HG03565 (cell line): ENCODE data around the gene KDM4E.
"Not testable (repeated sequence)": the region's sequence is repeated elsewhere in the genome, so short reads cannot be mapped to it uniquely, and the experiment has no call there.

Source experiments
- ATAC-seq: cut with Tn5 transposase; IDR thresholded peaks from one replicate; pipeline ENCODE4 v1.9.1; 2021; ENCODE audit warnings: mild to moderate bottlenecking, moderate library complexity; ENCODE audit not compliant: unreplicated experiment

Gene KDM4E

DNA sequence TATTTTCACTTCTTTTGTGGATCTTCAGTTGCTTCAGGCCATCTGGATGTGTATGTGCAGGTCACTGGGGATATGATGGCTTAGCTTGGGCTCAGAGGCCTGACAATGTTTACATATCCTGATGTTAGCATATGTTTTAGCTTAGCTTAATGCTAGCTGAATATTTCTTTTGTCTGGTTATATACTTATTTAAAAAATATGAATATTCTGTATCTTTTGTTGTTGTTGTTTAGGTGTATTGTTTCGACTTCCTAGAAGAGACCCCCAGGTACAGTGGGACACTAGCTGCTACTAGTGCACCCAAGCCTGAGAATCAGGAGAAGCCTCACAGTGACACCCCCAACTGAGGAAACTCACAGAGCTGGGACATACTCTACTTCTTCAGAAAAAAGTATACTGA, at the start of gene KDM4E:
KDM4E (plus strand) TSS at position 301 of the 400 bp plus-strand sequence. CDS start 300 bp downstream, outside the sequence.
- ATAC-seq = no peak

DNA sequence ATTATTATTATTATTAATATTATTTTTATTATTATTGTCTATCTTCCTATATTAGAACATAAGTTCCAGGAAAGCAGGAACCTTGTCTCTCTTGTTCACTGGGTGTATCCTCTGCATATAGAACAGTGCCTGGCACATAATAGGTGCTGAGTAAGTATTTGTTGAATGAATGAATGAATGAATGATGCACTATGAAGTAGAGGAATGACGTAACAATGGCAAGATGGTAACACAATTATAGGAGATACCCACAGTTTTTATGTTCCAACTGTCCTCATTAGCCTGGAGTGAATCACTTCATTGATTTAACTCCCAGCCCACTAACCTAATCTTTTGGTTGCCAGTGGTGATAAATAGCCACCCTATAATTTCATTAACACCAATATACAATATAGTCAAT, 49.5 kb upstream of the KDM4E start:
- no peak for ATAC-seq

DNA sequence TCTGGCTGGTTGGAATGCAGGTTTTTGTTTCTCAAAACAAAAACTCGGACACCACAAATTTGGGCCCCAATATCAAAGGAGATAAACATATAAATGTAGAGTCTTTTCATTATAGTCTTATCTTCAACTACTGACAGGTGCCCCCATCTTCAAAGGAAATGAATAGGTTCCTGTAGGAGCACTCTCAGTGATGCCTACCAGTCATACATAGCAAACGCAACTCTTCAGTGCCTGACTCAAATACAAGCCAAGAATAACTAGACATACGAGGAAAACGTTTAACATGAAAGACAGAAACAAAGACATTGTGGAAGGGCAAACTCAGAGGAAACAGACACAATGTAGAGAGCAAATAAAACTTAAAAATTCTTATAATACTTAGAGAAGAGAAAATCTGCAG, 37.7 kb upstream of the KDM4E start:
- no peak for ATAC-seq

DNA sequence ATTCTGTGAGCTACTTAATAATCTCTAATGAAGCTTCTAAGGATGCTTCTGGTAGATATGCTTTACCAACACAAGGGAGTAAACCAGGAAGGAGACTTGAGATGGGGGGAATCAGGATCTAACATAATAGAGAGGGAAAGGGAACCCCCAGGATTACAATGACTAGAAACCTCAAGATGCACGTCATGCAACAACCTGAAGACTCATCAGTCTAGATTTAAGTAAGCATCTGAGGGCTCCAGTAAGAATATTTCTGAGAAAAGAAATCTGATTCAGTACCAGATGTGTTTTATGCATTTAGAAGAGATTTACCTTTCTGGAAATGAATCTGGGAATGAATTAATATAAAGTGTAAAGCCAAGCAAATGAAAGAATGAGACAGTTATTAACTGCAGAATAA, 36.3 kb upstream of the KDM4E start:
- no peak for ATAC-seq

DNA sequence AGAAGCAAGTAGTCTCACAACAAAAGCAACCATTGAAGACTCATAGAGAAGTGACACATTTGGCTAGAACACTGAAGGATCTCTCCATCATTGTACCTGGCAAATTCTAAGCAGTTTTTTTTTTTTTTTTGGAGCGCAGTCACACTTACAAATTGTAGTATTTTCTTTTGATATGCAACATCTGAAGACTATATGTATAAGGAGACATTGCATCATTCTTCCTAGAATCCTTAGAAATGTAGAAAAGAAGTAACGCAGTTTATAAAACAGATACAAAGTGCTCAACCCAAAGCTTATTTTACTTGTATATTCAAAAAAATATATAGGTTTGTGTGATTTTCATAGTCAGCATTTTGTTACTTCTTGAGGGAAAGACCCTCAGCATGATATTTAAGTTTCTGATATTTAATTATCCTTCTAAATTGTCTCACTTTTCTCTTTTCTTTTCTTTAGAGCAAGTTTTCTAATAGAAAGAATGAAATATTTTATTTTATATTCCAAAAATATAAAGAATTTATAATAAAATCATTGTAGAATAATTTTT, 31.6 kb upstream of the KDM4E start:
- no peak for ATAC-seq

DNA sequence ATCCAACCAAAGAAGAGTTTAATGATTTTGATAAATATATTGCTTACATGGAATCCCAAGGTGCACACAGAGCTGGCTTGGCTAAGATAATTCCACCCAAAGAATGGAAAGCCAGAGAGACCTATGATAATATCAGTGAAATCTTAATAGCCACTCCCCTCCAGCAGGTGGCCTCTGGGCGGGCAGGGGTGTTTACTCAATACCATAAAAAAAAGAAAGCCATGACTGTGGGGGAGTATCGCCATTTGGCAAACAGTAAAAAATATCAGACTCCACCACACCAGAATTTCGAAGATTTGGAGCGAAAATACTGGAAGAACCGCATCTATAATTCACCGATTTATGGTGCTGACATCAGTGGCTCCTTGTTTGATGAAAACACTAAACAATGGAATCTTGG, 27.6 kb upstream of the KDM4E start:
- no peak for ATAC-seq

DNA sequence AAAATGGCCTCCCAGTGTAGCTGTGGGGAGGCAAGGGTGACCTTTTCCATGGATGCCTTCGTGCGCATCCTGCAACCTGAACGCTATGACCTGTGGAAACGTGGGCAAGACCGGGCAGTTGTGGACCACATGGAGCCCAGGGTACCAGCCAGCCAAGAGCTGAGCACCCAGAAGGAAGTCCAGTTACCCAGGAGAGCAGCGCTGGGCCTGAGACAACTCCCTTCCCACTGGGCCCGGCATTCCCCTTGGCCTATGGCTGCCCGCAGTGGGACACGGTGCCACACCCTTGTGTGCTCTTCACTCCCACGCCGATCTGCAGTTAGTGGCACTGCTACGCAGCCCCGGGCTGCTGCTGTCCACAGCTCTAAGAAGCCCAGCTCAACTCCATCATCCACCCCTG, 26.8 kb upstream of the KDM4E start:
- no peak for ATAC-seq

DNA sequence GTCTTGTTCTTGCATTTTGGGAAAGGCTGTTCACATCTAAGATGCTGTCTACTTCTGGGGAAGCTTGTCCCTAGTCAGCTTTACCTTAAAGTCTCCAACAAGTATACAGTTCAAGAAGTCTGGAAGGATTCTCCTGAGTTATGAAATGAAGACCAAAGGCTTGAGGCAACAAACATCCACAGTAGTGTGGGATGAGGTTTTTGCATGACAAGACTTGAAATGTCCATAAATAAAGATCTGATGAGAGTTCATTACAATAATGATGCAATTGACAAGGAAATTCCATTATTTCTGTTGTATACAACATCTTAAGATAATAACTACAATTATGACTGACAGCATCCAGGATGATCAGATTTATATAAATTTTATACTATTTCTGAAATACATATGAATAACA, 21.3 kb upstream of the KDM4E start:
- ATAC-seq = no peak

DNA sequence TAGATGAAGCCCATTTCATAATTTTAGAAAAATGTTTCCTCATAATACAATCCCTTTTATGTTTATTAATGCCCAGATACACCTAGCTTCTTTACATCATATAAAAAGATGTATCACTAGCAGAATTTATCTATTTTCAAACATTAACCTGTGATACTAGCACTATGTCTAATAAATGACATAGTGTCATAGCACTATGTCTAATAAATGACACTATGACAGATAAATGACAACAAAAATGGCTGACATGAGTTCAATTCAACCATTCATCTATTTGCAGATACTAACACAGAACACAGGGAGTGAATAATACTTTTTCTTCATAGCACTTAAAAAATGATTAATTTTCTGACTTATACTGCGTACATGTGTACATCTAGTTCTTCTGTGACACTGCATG, 19.4 kb upstream of the KDM4E start:
- ATAC-seq = no peak

DNA sequence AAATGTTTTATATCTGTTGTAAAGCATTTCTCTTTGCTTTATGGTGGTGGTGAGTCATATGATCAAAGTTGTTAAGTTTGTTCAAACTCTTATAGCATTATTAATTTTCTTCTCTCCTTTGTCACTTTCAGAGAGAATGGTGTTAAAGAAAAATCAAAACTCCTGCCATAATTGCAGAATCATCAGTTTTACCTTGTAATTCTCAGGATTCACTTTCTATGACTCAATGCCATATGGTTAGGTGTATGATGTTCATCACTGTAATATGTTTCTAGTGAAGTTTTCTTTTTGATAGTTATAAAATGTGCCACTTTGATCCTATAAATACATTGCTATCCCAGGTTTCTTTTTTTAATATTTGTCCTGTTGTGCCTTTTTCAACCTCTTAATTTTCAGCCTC, 13.7 kb upstream of the KDM4E start:
- no peak for ATAC-seq

DNA sequence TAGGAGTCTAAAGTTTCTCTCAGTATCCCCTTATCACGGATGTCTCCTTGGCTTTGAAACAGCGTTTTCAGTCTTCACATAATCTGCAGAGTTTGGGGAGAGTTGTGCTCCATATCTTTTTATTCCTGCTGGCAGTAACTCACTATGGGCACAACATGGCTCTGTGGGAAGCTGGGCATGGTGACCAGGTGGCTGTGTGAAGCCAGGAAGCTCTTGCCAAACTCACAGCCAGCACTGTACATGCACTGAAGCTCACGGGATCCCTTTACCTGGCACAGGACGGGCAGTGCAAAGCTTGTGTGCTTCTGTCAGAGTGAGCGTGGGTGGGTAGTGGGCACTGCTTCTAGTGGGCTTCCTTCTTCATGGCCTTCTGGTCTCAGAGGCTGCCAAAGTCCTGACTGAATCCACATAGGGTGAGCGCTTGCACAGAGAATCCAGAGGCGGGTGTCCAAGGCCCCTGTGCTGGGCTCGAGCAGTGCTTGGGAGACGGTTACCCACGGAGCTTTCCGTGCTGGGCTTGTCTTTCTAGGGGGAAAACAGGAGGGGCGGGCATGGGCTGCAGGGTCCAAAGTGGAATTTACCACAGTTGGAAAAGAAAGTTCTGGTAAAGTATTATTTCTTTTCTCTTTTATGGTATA, 10.8 kb upstream of the KDM4E start:
- ATAC-seq = no peak

DNA sequence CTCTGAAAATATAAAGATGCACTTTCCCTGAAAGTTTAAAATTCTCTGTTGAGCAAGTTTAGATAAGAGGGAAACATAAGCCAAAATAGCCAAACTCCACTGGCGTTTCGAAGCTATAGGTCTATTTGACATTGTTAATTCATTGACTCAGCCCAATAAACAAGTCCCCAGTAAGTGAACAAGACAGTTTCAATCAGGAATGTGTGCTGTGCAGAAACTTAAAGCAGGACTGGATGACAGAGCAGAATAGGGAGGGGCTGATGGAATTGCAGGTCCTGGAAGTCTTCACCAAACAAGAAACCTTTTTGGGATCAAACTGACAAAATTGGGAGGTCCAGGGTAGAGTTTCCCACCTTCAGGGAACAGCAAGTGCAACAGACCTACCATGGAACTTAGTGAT, 8.9 kb upstream of the KDM4E start:
- no peak for ATAC-seq

DNA sequence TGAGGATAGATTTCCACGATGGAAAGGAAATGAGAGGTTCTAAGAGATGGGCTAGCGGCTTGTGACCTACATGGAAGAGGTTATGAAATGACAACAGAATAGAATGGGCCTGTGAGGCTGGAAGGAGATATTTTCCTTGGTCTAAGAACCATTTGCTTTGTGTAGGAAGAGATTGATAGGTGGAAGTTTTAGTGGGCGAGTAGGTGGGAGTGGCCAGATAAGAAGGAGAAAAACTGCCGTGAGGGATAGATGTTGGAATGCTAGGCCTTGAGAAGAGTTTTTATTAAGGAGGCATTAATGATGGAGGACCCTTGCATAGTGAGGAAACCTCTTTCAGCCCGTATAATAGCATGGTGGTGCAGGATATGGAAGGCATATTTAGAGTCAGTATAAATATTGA, 3.6 kb upstream of the KDM4E start:
- not testable (repeated sequence) for ATAC-seq

DNA sequence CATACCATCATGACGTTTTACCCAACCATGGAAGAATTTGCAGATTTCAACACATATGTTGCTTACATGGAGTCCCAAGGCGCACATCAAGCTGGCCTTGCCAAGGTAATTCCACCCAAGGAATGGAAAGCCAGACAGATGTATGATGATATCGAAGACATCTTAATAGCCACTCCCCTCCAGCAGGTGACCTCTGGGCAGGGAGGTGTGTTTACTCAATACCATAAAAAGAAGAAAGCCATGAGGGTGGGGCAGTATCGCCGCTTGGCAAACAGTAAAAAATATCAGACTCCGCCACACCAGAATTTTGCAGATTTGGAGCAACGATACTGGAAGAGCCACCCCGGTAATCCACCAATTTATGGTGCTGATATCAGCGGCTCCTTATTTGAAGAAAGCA, 536 bp downstream of the KDM4E start:
- ATAC-seq = not testable (repeated sequence)

DNA sequence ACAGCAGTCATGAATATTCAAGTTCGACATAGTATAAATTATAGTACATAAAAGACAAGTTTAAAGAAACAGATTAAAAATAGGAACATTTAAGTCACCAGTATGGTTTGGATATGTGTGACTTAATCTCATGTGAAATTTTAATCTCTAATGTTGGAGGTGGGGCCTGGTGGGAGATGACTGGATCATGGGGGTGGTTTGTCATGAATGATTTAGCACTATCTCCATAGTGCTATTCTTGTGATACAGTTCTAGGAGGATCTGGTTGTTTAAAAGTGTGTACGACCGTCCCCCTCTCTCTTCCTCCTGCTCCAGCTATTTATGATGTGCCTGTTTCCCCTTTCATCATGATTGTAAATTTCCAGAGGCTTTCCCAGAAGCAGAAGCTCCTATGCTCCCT, 3.3 kb downstream of the KDM4E start:
- no peak for ATAC-seq

DNA sequence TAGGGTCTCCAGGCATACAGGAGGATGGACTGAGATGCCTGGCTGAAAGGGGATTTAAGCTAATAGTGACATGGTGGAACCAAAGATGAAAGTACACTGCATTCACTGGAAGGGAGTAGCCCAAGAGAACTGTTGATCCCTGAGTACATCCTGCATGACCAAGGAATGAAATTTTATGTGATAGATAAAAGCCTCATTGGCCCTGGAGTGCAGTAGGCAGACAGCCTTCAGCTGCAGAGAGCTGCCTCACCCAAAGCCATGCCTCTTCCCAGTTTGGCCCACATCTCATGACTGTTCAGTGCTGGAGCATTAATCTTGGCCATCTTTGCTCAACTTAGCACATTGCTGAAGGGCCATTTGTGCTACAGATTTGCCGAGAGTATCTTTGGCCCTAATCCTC, 8.0 kb downstream of the KDM4E start:
- ATAC-seq = no peak

DNA sequence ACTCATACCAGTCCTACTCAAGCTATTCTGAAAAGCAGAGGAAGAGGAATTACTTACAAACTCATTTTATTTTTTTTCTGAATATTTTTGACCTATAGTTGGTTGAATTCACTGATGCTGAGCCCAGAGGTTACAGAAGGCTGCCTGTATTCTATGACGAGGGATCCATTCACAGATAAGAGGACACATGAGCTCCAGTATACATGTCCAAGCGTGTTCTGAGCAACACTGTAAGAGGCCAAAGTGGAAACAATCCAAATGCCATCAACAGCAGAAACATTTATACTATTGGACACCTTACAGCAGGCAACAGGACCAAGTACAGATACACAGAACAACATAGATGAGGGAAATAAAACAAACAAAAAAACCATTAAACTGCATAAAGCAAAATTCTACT, 10.3 kb downstream of the KDM4E start:
- no peak for ATAC-seq

DNA sequence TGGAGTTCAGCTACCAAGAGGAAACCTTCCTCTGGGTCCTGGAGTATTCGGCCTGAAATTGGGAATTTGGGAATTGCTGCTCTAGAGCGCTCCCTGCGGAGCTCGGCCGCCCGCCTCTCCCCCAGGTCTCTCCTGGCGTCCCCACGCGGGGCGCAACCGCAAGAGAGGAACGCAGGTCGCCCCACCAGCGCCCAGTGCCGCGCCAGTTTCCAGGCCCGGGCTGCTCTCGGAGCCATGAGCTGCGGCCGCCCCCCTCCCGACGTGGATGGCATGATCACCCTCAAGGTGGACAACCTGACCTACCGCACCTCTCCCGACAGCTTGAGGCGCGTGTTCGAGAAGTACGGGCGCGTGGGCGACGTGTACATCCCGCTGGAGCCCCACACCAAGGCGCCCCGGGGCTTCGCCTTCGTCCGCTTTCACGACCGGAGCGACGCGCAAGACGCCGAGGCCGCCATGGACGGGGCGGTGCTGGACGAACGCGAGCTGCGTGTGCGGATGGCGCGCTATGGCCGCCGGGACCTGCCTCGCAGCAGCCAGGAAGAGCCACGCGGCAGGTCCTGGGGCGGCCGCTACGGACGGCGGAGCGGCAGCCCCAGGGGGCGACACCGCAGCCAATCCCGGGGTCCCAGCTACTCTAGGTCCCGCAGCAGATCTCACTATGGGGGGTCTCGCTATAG, 12.4 kb downstream of the KDM4E start:
- ATAC-seq = not testable (repeated sequence)

DNA sequence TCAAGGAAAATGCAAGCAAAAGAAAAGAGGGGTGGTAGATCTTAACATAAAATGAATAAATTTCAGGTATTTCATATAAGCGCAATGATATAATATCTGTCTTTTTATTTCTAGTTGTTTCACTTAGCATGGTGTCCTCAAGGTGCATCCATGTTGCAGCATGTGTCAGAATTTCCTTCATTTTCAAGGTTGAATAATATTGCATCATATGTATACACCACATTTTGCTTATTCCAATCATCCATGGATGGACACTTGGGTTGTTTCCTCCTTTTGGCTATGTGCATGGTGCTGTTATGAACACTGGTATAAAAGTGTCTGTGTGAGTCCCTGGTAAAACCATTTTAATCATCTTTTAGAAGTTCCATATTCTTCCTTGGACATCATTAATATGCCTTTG, 17.2 kb downstream of the KDM4E start:
- no peak for ATAC-seq

DNA sequence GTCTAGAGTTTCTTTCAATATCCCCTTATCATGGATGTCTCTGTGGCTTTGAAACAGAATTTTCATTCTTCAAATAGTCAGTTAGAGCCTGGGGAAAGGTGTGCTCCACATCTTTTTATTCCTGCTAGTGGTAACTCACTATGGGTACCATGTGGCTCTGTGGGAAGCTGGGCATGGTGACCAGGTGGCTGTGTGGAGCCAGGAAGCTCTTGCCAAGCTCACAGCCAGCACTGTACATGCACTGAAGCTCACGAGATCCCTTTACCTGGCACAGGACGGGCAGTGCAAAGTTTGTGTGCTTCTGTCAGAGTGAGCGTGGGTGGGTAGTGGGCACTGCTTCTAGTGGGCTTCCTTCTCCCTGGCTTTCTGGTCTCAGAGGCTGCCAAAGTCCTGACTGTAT, 17.8 kb downstream of the KDM4E start:
- ATAC-seq = no peak

DNA sequence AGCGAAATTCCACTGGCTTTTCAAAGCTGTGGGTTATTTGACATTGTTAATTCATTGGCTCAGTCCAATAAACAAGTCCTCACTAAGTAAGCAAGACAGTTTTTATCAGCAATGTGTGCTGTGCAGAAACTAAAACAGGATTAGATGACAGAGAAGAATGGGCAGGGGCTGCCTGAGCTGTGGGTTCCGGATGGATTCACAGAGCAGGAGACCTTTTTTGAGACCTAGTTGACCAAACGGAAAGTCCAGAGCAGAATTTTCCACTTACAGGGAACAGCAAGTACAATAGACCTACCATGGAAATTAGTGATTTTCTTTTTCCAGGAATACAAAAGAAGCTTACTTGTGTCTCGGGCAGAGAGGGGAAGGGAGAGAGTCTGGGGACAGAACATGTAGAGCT, 19.0 kb downstream of the KDM4E start:
- ATAC-seq = no peak

DNA sequence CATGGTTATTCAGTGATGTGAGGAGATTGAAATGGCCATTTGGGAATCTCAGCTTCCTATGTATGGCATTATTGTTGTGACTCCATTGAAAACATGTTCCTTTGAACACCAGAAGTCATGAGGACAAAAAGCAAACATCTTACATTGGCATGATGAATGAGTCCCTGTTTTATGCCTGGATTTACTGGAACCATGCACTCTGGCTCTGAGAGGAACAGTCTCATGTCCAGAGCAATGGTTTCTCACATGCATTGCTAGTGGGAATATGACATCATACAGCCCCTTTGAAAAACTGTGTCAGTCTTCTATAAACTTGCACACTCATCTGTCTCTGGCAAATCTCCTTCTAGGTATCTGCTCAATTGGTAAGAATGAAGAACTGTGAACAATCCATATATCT, 20.8 kb downstream of the KDM4E start:
- no peak for ATAC-seq

DNA sequence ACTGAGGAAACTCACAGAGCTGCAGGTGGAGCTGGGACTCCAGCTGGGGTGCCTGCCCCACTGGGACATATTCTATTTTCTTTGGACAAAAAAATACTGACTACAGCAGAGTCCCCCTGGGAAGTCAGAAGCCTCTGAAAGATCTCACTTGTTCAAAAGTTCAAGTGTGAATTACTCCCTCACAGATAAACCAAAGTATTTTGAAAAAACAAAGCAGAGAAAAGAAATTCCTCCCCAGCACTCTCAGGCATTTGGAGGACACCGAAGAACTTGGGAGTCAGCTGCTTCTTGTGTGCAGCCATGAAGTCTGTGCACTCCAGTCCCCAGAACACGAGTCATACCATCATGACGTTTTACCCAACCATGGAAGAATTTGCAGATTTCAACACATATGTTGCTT, 24.1 kb downstream of the KDM4E start, which contains the start of gene KDM4F:
KDM4F (plus strand) TSS at position 301 of the 400 bp plus-strand sequence.
- ATAC-seq = not testable (repeated sequence)
